ENCODE measurements around the gene RPL21. TPM values are rescaled to one million over a fixed set of nuclear protein-coding genes. Genes with fewer than 3 reads are reported as not detected.

RPL21 gene
- total RNA-seq, 1 experiment from 2014 or later: 711 TPM

DNA sequence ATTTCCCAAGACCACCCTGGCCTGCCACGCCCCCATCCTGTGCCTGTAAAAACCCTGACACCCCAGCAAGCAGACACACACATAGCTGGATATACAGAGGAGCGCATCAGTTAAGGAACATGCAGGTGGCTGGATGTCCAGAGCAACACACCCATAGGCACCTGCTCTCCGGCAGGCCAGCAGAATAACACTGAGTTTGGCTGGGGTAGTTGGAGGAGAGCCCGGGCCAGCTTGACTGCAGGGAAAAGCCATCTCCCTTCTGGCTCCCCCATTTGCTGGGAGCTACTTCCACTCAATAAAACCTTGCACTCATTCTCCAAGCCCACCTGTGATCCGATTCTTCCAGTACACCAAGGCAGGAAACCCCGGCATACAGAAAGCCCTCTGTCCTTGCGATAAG lies 28.1 kb downstream of the RPL21 start:
- CTCF ChIA-PET: no interaction called here
- H3K9me2 ChIP-seq (ENCODE audit: insufficient read depth): no peaks in the 10 kb centered on the region

DNA sequence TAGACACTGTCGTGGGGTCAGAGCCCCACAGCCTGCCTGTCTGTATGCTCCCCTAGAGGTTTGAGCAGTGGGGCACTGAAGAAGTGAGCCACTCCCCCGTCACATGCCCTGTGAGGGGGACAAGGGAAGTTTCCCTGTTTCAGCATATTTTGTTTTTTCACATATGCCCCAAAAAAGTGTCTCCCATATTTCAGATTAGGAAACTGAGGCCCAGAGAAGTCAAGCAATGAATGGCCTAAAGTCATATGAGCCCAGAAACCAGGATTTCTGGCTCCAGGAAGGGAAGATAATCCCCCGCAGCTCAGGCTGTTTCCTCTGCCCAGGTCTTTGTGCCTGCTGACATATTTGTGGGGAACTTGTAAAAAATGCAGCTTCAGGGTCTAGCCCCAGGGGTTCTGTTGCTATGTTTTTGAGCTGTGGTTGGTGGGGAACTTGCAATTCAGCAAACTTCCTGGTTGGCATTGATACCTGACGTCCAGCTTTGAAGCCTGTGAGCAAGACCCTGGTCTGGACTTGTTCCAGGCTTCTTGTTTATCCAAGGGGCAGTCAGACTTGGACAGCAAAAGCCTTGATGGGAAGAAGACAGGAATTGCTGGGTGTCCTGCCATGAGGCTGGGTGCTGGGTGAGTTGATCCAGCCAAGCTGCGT lies 28.8 kb downstream of the RPL21 start:
- Histone ChIP-seq H3K4me1 (replicated peaks; ENCODE audit: insufficient read depth) (peaks cover 24% of the 10 kb centered on the region), H3K4me2 (peak overlapping the region; percentile 36), H3F3A (ENCODE audit: insufficient read depth, low read depth) (no peaks in the 10 kb centered on the region), H3K27me3 (ENCODE audit: insufficient read depth, low read depth) (no peaks in the 10 kb centered on the region), H3K27ac (no peak overlapping the region), H4K20me1 (ENCODE audit: insufficient read depth) (no peaks in the 10 kb centered on the region), H3K9me3 (ENCODE audit: insufficient read depth, low read depth) (no peaks in the 10 kb centered on the region), H3K36me3 (ENCODE audit: low read depth) (no peaks in the 10 kb centered on the region), H2AFZ (no peak overlapping the region), H3K79me2 (ENCODE audit: low read depth) (no peaks in the 10 kb centered on the region), H3K9me2 (ENCODE audit: insufficient read depth) (no peaks in the 10 kb centered on the region), H3K4me3 (no peak overlapping the region)
- peak; percentile 54 to 95 for DNase-seq
- CTCF ChIA-PET: interaction anchor here (0.5 to 0.6 kb wide), 2 partner anchors 37 to 350 kb away, joined by 3 read pairs; no protein-coding TSS in a partner anchor
- POLR2A ChIA-PET (ENCODE audit: unreplicated experiment): interaction anchor here (0.7 kb wide), 1 partner anchor 9 kb away, joined by 6 read pairs; the partner anchor contains the start of gene RASL11A
- no peak for TF ChIP-seq EZH2 (IDR thresholded peaks at IDR 0.05; ENCODE audit: low read depth)
- TF ChIP-seq, protein P1, sequence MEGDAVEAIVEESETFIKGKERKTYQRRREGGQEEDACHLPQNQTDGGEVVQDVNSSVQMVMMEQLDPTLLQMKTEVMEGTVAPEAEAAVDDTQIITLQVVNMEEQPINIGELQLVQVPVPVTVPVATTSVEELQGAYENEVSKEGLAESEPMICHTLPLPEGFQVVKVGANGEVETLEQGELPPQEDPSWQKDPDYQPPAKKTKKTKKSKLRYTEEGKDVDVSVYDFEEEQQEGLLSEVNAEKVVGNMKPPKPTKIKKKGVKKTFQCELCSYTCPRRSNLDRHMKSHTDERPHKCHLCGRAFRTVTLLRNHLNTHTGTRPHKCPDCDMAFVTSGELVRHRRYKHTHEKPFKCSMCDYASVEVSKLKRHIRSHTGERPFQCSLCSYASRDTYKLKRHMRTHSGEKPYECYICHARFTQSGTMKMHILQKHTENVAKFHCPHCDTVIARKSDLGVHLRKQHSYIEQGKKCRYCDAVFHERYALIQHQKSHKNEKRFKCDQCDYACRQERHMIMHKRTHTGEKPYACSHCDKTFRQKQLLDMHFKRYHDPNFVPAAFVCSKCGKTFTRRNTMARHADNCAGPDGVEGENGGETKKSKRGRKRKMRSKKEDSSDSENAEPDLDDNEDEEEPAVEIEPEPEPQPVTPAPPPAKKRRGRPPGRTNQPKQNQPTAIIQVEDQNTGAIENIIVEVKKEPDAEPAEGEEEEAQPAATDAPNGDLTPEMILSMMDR (conservative IDR thresholded peaks at IDR 0.05): no peak
- BruUV-seq (replicated peaks): no TSS peak
- intact Hi-C loops (cut with micrococcal nuclease; ENCODE audit: unreplicated experiment): loop anchor here (2.0 to 5.0 kb wide), 2 partner anchors 39 to 333 kb away; no protein-coding TSS in a partner anchor

More for the DNA sequence above, 28.1 kb downstream of the RPL21 start:
- intact Hi-C loops (cut with micrococcal nuclease; ENCODE audit: unreplicated experiment): no loop called here
- Histone ChIP-seq H3K27ac (no peak overlapping the region), H3K79me2 (ENCODE audit: low read depth) (no peaks in the 10 kb centered on the region), H3K4me2 (peak overlapping the region; percentile 36; the same call in 1 of the 2 replicates), H4K20me1 (ENCODE audit: insufficient read depth) (no peaks in the 10 kb centered on the region), H3K9me3 (ENCODE audit: insufficient read depth, low read depth) (no peaks in the 10 kb centered on the region), H3K36me3 (ENCODE audit: low read depth) (no peaks in the 10 kb centered on the region), H3F3A (ENCODE audit: insufficient read depth, low read depth) (no peaks in the 10 kb centered on the region), H3K4me1 (replicated peaks; ENCODE audit: insufficient read depth) (peaks cover 24% of the 10 kb centered on the region), H3K27me3 (ENCODE audit: insufficient read depth, low read depth) (no peaks in the 10 kb centered on the region), H3K4me3 (no peak overlapping the region), H2AFZ (no peak overlapping the region)
- no peak for DNase-seq
- TF ChIP-seq, protein P1 (conservative IDR thresholded peaks at IDR 0.05): no peak
- TF ChIP-seq EZH2 (IDR thresholded peaks at IDR 0.05; ENCODE audit: low read depth): no peak
- POLR2A ChIA-PET (ENCODE audit: unreplicated experiment): no interaction called here
- no TSS peak for BruUV-seq (replicated peaks)

DNA sequence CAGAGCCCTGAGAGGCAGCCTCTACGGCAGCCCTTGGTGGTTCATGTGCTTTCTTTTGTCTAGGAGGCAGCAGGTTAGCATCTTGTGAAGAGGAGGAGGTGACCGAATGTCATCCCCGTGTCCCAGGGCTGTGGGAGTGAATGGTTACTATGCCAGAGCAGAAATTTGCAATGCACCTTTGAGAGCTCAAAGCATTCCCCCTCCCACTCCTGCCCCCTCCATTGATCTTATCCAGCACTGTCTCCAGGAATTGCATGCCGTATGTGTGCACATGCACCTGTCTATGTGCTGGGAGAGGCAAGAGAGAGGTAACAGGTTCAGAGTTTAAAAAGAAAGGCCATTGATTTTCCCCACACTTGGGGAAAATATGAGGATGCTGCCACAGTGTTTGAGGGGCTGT lies 29.5 kb downstream of the RPL21 start:
- CTCF ChIA-PET: interaction anchor here (0.6 kb wide), 1 partner anchor 38 kb away, joined by 3 read pairs; no protein-coding TSS in a partner anchor
- no peak for TF ChIP-seq EZH2 (IDR thresholded peaks at IDR 0.05; ENCODE audit: low read depth)
- TF ChIP-seq, protein P1 (conservative IDR thresholded peaks at IDR 0.05): no peak
- Histone ChIP-seq H3K4me3 (no peak overlapping the region), H3K27me3 (ENCODE audit: insufficient read depth, low read depth) (no peaks in the 10 kb centered on the region), H3K4me1 (replicated peaks; ENCODE audit: insufficient read depth) (peaks cover 24% of the 10 kb centered on the region), H2AFZ (no peak overlapping the region), H3K27ac (no peak overlapping the region), H3F3A (ENCODE audit: insufficient read depth, low read depth) (no peaks in the 10 kb centered on the region), H4K20me1 (ENCODE audit: insufficient read depth) (no peaks in the 10 kb centered on the region), H3K79me2 (ENCODE audit: low read depth) (no peaks in the 10 kb centered on the region), H3K36me3 (ENCODE audit: low read depth) (no peaks in the 10 kb centered on the region), H3K4me2 (peak overlapping the region; percentile 36; the same call in 1 of the 2 replicates), H3K9me2 (ENCODE audit: insufficient read depth) (no peaks in the 10 kb centered on the region), H3K9me3 (ENCODE audit: insufficient read depth, low read depth) (no peaks in the 10 kb centered on the region)
- DNase-seq: no peak
- no TSS peak for BruUV-seq (replicated peaks)
- intact Hi-C loops (cut with micrococcal nuclease; ENCODE audit: unreplicated experiment): loop anchor here (2.0 to 5.0 kb wide), 2 partner anchors 38 to 334 kb away; no protein-coding TSS in a partner anchor
- POLR2A ChIA-PET (ENCODE audit: unreplicated experiment): interaction anchor here (0.7 kb wide), 1 partner anchor 10 kb away, joined by 6 read pairs; the partner anchor contains the start of gene RASL11A
